ENCODE data around the gene PAK1.
"Not testable (repeated sequence)": the region's sequence is repeated elsewhere in the genome, so short reads cannot be mapped to it uniquely, and the experiment has no call there.

The PAK1 gene

DNA sequence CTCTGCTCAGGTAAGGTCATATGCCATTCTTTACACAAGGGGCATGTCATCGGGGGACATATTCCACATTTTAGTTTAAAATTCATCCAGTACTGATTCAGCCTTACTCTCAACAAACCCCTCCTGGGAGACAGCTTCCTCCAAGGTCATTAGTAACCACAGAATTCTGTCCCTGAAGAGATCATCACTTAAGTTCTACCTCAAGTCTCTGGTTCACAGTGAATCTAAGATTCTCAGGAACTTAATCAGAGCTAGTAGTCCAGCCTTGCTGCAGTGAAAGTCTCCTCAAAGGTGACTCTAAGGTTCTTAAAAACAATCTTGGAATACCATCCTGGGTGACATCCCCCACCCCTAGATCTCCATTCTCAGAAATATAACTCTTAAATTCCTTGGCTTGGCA lies 153.5 kb downstream of the PAK1 start:
- in situ Hi-C loops (cut with HindIII; ENCODE audit: low sequenced_read_pairs), result no loop called here

DNA sequence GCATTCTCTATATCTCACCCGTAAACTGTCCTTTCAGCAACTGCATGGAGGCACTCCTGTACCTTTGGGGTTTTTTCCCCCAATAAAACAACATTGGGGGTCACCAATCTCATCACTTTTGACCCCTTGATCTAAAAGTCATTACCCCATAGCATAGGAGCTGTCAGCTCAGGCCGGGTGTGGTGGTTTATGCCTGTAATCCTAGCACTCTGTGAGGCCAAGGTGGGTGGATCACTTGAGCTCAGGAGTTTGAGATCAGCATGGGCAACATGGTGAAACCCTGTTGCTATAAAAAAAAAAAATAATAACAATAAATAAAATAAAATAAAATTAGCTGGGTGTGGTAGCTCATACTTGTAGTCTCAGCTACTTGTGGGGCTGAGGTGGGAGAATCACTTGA lies 155.3 kb downstream of the PAK1 start:
- in situ Hi-C loops (cut with HindIII; ENCODE audit: low sequenced_read_pairs), result no loop called here

- in situ Hi-C loops (cut with HindIII; ENCODE audit: low sequenced_read_pairs), result no loop called here
Observed at GRCh38 chr11:77316733-77317342, 157.1 kb downstream of the PAK1 start.

- in situ Hi-C loops (cut with HindIII; ENCODE audit: low sequenced_read_pairs), result no loop called here
Observed at GRCh38 chr11:77312107-77312506, 161.8 kb downstream of the PAK1 start.

DNA sequence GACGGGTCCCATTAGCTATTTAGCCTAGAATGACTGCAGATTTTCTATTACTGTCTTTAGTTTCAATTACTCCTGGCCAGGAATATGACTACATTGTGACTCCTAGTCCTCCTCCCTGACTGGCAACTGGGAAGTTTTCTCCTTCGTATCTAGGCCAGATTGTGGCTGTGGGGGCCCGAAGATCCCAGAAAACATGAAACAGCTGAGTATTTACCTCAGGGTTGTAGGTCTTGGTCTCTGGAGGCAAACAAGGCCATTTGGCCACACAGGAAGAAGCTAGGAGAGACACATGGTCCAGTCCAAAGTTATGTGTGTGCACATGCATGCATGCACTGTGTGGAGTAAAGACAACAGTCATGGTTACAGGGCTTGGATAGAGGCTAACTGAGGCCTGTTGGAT lies 162.2 kb downstream of the PAK1 start:
- in situ Hi-C loops (cut with HindIII; ENCODE audit: low sequenced_read_pairs), result no loop called here

- in situ Hi-C loops (cut with HindIII; ENCODE audit: low sequenced_read_pairs), result no loop called here
Observed at GRCh38 chr11:77310721-77311120, 163.2 kb downstream of the PAK1 start.

DNA sequence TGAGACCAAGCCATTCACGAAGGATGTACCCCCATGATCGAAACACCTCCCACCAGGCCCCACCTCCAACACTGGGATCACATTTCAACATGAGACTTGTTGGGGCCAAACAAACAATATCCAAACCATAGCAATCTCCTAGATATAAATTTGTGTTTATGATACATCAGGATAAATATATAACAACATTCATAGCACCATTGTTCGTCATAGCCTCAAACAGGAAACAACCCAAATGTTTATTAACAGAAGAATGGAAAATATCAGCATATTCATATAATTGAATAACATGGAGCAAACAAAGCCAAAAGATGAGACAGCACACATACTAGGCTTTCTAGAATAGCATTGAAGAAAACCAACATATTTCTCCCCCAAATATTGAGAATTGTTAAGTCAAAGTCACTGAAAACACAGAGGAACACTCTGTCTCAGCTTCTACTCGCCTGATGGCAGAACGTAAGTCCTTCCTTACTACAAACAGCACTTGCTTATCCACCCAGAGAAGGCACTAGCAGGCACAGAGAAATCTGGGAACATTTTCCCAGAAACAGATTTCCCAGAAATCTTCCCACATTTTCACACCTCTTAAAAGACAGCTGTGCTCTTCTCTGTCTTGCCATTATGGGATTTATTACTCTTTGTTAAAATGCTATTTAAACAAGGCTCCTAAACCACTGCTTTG lies 164.4 kb downstream of the PAK1 start:
- in situ Hi-C loops (cut with HindIII; ENCODE audit: low sequenced_read_pairs), result no loop called here

GRCh38 chr11:77308838-77309237 lies 165.1 kb downstream of the PAK1 start:
- in situ Hi-C loops (cut with HindIII; ENCODE audit: low sequenced_read_pairs), result no loop called here

GRCh38 chr11:77303328-77303727 lies 170.6 kb downstream of the PAK1 start:
- in situ Hi-C loops (cut with HindIII; ENCODE audit: low sequenced_read_pairs), result no loop called here

DNA sequence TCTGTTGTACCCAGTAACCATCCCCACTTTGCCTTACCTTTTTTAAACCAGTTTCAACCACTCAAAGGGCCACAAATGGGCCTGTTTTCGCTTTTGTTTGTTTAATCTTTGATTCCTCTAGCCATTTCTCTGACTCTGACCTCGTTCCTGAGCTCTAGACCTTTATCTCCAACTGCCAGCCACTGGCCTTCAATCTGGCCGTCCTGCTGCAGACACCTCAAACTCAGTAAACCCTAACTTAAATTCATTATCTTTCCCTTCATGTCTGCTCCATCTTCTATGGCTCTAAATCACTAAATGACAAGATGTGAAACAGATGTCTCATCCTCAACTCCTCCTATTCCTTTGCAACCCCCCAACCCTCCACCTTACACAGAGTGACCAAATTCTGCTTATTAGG lies 171.1 kb downstream of the PAK1 start:
- in situ Hi-C loops (cut with HindIII; ENCODE audit: low sequenced_read_pairs), result no loop called here

DNA sequence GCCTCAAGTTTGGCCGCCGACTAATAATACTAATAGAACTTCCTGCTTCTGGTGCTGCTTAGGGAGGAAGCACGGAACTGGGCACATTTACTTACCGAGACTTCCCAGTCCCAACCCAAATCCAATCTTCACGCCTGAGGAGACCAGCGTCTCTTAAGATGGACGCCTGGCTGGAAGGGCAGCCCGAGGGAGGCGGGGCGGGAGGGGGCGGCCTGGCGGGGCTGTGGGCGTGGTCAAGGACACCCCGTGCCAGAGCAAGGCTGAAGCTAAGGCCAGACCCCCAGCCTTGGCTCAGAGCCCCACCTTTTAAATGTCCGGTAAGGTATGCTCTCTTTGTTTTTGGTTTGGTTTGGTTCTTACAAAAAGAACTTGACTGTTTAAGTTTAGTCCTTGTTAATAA lies 172.4 kb downstream of the PAK1 start, which contains the start of gene GDPD4:
GDPD4 (minus strand) TSS at position 177 of the 400 bp plus-strand sequence. CDS start 16,549 bp downstream, outside the sequence.
- in situ Hi-C loops (cut with HindIII; ENCODE audit: low sequenced_read_pairs), result no loop called here

DNA sequence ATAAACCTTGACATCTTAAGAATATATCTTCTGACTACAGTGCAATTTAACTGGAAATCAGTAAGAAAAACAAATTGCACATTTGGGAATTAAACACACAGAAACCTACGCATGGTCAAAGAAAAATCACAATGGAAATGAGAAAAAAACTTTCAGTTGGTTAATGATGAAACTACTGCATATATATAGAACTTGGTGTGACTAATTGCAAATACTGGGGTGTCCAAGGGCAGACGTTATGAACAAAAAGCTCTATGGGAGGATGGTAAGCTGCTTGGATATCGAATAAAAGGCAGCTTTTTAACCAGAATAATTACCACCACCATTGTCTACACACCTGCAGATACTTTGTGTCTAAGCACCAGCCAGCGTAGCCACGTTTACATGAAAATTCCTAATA lies 173.2 kb downstream of the PAK1 start:
- in situ Hi-C loops (cut with HindIII; ENCODE audit: low sequenced_read_pairs), result no loop called here

DNA sequence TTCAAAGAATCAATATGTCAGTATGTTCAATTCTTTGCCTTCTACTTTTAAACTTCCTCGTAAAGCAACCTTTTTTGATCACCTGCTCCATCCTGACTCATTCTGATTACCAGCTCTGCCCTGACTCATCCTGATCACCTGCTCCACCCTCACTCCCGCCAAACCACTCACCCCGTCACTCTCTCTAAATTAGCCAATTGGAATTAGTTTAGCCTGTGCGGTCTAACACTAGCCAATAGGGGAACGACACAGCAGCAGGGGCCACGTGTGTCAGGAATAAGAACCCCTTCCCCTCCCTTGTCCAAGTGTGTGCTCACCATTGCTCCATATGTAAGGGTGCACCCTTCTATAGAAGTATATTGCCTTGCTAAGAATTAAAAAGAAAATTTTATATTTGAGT lies 173.9 kb downstream of the PAK1 start:
- in situ Hi-C loops (cut with HindIII; ENCODE audit: low sequenced_read_pairs), result not testable (repeated sequence)

GRCh38 chr11:77299528-77299993 lies 174.3 kb downstream of the PAK1 start:
- in situ Hi-C loops (cut with HindIII; ENCODE audit: low sequenced_read_pairs), result no loop called here

GRCh38 chr11:77294040-77294439 lies 179.9 kb downstream of the PAK1 start:
- in situ Hi-C loops (cut with HindIII; ENCODE audit: low sequenced_read_pairs), result no loop called here

DNA sequence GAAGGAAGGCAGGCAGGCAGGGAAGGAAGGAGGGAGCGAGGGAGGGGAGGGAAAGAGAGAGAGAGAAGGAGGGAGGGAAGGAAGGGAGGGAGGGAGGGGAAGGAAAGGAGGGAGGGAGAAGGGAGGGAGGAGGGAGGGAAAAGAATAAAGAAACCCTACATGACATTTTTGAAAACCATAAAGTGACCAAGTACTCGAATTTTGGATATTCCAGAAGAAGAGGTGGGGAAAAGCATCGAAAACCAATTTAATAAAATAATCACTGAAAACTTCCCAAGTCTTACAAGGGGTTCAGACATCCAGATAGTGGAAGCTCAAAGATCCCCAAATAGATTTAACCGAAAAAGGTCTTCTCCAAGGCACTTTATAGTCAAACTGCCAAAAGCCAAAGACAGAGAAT lies 184.2 kb downstream of the PAK1 start:
- in situ Hi-C loops (cut with HindIII; ENCODE audit: low sequenced_read_pairs), result no loop called here

GRCh38 chr11:77287615-77288273 lies 186.2 kb downstream of the PAK1 start:
- in situ Hi-C loops (cut with HindIII; ENCODE audit: low sequenced_read_pairs), result no loop called here

DNA sequence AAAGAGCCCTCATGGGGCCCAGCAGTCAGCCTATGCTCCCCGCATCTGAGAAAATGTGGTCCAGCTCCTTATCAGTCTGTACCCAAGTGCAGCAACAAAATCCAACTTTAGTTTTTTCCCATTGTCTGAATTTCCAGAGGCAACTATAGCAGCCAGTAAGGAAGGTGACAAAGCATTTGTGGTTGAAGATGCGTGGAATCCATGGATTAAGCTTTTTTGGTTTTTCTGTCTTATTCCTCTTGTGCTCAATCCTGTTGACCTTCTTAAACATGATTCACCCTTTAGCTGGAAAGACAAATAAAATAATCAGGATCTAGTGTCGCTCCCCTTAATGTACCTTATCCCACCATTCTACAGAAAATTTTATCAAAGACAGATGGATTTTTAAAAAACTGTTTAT lies 186.8 kb downstream of the PAK1 start:
- in situ Hi-C loops (cut with HindIII; ENCODE audit: low sequenced_read_pairs), result no loop called here

DNA sequence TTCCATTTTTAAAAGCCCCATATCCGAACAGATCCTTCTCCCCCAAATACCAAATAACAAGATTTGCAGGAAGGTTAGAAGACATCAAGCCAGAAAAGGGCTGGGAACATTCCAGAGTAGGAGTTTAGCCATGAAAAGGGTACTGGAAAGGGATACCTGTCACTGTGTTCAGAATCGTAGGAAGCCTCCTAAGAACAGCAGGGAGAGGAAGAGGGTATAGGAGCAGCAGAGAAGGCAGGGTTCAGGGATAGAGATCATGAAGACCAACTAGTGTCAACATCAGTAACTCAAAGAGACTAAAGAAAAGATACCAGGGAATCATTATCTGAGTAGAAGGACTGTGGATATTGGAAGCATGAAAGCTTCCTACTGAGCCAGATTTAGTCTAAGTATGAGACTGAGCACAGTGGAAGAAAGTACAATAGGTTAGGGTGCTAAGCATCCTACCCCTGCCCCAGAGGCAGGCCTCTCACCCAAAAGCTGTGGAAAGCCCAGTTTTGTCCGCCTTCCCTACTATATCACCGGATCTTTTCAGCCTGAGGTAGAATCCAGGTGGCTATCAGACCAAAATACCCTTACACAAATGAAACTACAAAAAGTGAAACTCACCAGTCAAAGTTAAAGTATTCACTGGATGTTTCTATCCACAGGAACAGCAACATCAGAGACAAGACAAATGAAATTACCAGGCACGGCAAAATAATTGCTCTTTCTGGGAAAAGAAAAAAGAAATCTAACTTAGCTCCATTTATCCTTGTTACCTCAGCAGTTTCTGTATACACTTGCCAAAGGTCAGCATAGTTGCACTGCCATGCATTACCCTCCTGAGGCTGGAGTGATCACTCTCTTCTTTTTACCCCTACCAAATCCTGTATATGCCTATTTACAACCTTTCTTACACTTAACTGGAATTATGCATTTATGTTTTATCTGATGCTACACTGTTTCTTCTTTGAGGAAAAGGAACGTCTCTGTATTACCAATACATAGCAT lies 189.1 kb downstream of the PAK1 start:
- in situ Hi-C loops (cut with HindIII; ENCODE audit: low sequenced_read_pairs), result no loop called here

- in situ Hi-C loops (cut with HindIII; ENCODE audit: low sequenced_read_pairs), result no loop called here
Observed at GRCh38 chr11:77283101-77283500, 190.8 kb downstream of the PAK1 start.

All from DLD1 (cell line).